SU-DHL-6 (cell line): ENCODE results near the gene YIPF3.

Source experiments
- CTCF ChIP-seq: fragments of 200-600 bp; sonication (generic); IDR thresholded peaks from one replicate; pipeline ENCODE4 v1.5.1; 2017; ENCODE audit warnings: antibody characterized with exemption, mild to moderate bottlenecking, low read length, moderate library complexity; ENCODE audit not compliant: insufficient read depth, poor library complexity, severe bottlenecking
- EZH2phosphoT487 ChIP-seq: fragments of 200-600 bp; sonication (generic), shearing (Covaris generic); conservative IDR thresholded peaks from 2 replicates; pipeline ENCODE4 v1.6.1; 2018; ENCODE audit warnings: mild to moderate bottlenecking, antibody characterized with exemption, low read length, moderate library complexity, mixed read lengths

GRCh38 chr6:43541774-43542471 is 25.2 kb upstream of the YIPF3 start:
- TF ChIP-seq CTCF (no peak), EZH2phosphoT487 (no peak)
